Keratinocyte (primary cell): ENCODE results near the gene MLIP. TPM values are rescaled to one million over a fixed set of nuclear protein-coding genes. Genes with fewer than 3 reads are reported as not detected.

ENCODE experiments used
- DNase-seq: peaks from one replicate; pipeline ENCODE4 v3.0.0-alpha.2; 2011; ENCODE audit warnings: low read depth, missing footprints, low spot score
- FAIRE-seq: peaks from 2 replicates; lab custom pipeline; 2011; peaks lifted over from hg19 to GRCh38; lab: Jason Lieb, UNC
- H2AFZ ChIP-seq: 2 replicates; pipeline ENCODE4 v1.6.0; 2012; ENCODE audit warnings: low read length, control low read depth, inconsistent platforms; ENCODE audit not compliant: control insufficient read depth
- H3K27ac ChIP-seq: 2 replicates; pipeline ENCODE4 v1.5.1; 2011; ENCODE audit warnings: low read length; ENCODE audit not compliant: control insufficient read depth, insufficient read depth
- H3K27me3 ChIP-seq: 3 replicates; pipeline ENCODE4 v1.6.0; 2011; ENCODE audit warnings: low read length; ENCODE audit not compliant: control insufficient read depth, insufficient read depth; ENCODE audit errors: extremely low read depth
- H3K36me3 ChIP-seq, 2 experiments: 2 replicates in 1 of 2; 3 replicates in 1 of 2; pipeline ENCODE4 v1.5.1; 2011; ENCODE audit warnings: low read length in 2 of 2, mild to moderate bottlenecking in 1 of 2; ENCODE audit not compliant: control insufficient read depth in 2 of 2, insufficient read depth in 2 of 2; ENCODE audit errors: extremely low read depth in 1 of 2
- H3K4me1 ChIP-seq: 3 replicates; pipeline ENCODE4 v1.5.1; 2011; ENCODE audit warnings: low read length; ENCODE audit not compliant: control insufficient read depth, insufficient read depth; ENCODE audit errors: extremely low read depth
- H3K4me2 ChIP-seq: 3 replicates; pipeline ENCODE4 v1.6.0; 2011; ENCODE audit warnings: low read depth, low read length; ENCODE audit not compliant: control insufficient read depth, insufficient read depth; ENCODE audit errors: extremely low read depth
- H3K4me3 ChIP-seq, 3 experiments: fragments of 200-600 bp in 1 of 3; sonication (generic) in 1 of 3; 2 replicates in 2 of 3; 3 replicates in 1 of 3; pipeline ENCODE4 v1.5.1; 2011 to 2016; ENCODE audit warnings: low read length in 3 of 3, mild to moderate bottlenecking in 3 of 3, control low read depth in 2 of 3, inconsistent platforms in 1 of 3, low read depth in 1 of 3, mixed read lengths in 1 of 3, mixed run types in 1 of 3, moderate library complexity in 1 of 3; ENCODE audit not compliant: control insufficient read depth in 2 of 3, insufficient read depth in 2 of 3; ENCODE audit errors: extremely low read depth in 1 of 3
- H3K79me2 ChIP-seq: 2 replicates; pipeline ENCODE4 v1.6.0; 2012; ENCODE audit warnings: low read length; ENCODE audit not compliant: control insufficient read depth, insufficient read depth
- H3K9ac ChIP-seq: 3 replicates; pipeline ENCODE4 v1.6.0; 2011; ENCODE audit warnings: low read length; ENCODE audit not compliant: control insufficient read depth, insufficient read depth; ENCODE audit errors: extremely low read depth
- H3K9me1 ChIP-seq: 3 replicates; pipeline ENCODE4 v1.6.0; 2011; ENCODE audit warnings: low read length; ENCODE audit not compliant: control insufficient read depth, insufficient read depth; ENCODE audit errors: extremely low read depth
- H3K9me3 ChIP-seq: 2 replicates; pipeline ENCODE4 v1.5.1; 2012; ENCODE audit warnings: low read depth, low read length; ENCODE audit not compliant: control insufficient read depth
- H4K20me1 ChIP-seq: 3 replicates; pipeline ENCODE4 v1.6.0; 2011; ENCODE audit warnings: low read length; ENCODE audit not compliant: control insufficient read depth, insufficient read depth; ENCODE audit errors: extremely low read depth
- CTCF ChIP-seq, 3 experiments: IDR thresholded peaks in 1 of 3; conservative IDR thresholded peaks in 1 of 3; optimal IDR thresholded peaks in 1 of 3; 2 replicates in 2 of 3; 3 replicates in 1 of 3; pipeline versions ENCODE3 to v1.5.1; 2011; ENCODE audit warnings: low read length in 3 of 3, mild to moderate bottlenecking in 3 of 3, moderate library complexity in 2 of 3, control low read depth in 1 of 3, inconsistent platforms in 1 of 3; ENCODE audit not compliant: insufficient read depth in 2 of 3; ENCODE audit errors: extremely low read depth in 1 of 3
- EZH2 ChIP-seq: IDR thresholded peaks from one replicate; pipeline ENCODE4 v1.6.1; 2012; ENCODE audit warnings: inconsistent platforms, mild to moderate bottlenecking, low read length, moderate library complexity
- dilution Hi-C: fragments of 300-500 bp; cut with MboI; formaldehyde crosslinking; loops from one replicate; pipeline ENCODE4 v1.7.0; 2020; ENCODE audit warnings: low sequenced_read_pairs; ENCODE audit not compliant: extremely low pct_ligation_motif_present
- polyA plus RNA-seq, 5 experiments: library from polyadenylated mRNA; depleted of rRNA in 3 of 5; stranded (reverse) in 3 of 5; stranded (forward) in 1 of 5; unstranded in 1 of 5; fragments of >200 nt; gene quantifications; 1 replicate in 1 of 5; 2 replicates in 3 of 5; 3 replicates in 1 of 5; pipeline versions ENCODE4 v1.2.1 to v1.2.3, GENCODE V29; 2011 to 2012; ENCODE audit warnings: missing spikeins in 2 of 5, low read depth in 1 of 5, low replicate concordance in 1 of 5

Gene MLIP
- polyA plus RNA-seq, 1 donor (not counting 4 experiments of a cell fraction or from before 2014, with no cell fraction given): 0.87 TPM

DNA sequence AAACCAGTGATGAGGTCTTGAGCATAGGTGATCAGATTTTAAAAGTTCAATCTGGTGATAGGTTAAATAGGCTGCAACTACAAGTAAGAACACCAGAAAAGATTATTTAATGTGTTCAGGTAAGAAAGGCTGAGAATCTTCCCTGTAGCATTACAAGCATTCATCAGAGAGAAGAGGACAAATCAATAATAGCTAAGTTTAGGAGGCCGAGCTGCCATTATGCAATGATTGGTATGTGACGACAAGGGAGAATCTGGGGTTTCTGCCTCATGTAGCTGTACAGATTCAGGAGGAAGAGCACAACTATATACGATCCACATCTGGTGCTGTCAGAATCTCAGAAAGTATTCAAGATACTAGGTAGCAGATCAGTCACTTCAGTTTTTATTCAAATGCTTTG is 21.9 kb downstream of the MLIP start:
- TF ChIP-seq EZH2 (no peak), CTCF (optimal IDR thresholded peaks at IDR 0.05 in 1 of 3, IDR thresholded peaks at IDR 0.05 in 1 of 3, conservative IDR thresholded peaks at IDR 0.05 in 1 of 3; ENCODE audit: extremely low read depth in 1 of 3, insufficient read depth in 2 of 3, low read length in 3 of 3) (no peak)
- Histone ChIP-seq H3K4me3 (no peak overlapping the region), H3K9ac (no peak overlapping the region), H3K36me3 (no peaks in the 10 kb centered on the region), H3K27me3 (no peaks in the 10 kb centered on the region), H2AFZ (no peak overlapping the region), H3K4me1 (peaks cover 4% of the 10 kb centered on the region), H3K9me3 (no peaks in the 10 kb centered on the region), H3K27ac (no peak overlapping the region), H3K9me1 (no peaks in the 10 kb centered on the region), H3K79me2 (no peaks in the 10 kb centered on the region), H3K4me2 (no peak overlapping the region), H4K20me1 (no peaks in the 10 kb centered on the region)
- DNase-seq (no peak), FAIRE-seq (no peak)
- dilution Hi-C loops: no loop called here

DNA sequence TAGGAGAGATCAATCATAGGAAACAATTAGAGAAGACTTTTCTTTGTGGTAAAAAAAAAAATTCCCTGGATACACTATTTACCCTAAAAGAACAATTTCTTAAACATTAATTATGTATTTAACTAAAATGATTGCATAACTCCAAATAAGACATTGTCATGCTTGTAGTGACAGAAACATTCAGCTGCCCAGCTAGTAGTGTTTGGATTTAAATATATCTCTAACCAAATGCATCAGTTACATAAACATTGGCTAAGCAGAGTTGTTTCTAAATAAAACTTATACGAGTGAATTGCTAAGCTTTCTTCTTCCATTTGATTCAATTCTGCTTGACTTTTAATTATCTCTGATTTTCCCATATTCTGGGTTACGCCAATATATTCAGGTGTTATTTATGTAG is 23.7 kb downstream of the MLIP start:
- Histone ChIP-seq H3K4me3 (no peak overlapping the region), H3K27ac (no peak overlapping the region), H3K9ac (no peak overlapping the region), H3K4me1 (no peaks in the 10 kb centered on the region), H3K79me2 (no peaks in the 10 kb centered on the region), H3K9me1 (no peaks in the 10 kb centered on the region), H3K9me3 (no peaks in the 10 kb centered on the region), H3K4me2 (no peak overlapping the region), H2AFZ (no peak overlapping the region), H3K36me3 (no peaks in the 10 kb centered on the region), H4K20me1 (no peaks in the 10 kb centered on the region), H3K27me3 (no peaks in the 10 kb centered on the region)
- TF ChIP-seq EZH2: no peak
- TF ChIP-seq CTCF (optimal IDR thresholded peaks at IDR 0.05 in 1 of 3, IDR thresholded peaks at IDR 0.05 in 1 of 3, conservative IDR thresholded peaks at IDR 0.05 in 1 of 3; ENCODE audit: extremely low read depth in 1 of 3, insufficient read depth in 2 of 3, low read length in 3 of 3): no peak
- dilution Hi-C loops: no loop called here
- DNase-seq (no peak), FAIRE-seq (no peak)
